ENCODE data around the gene CTSH. TPM values are rescaled to one million over a fixed set of nuclear protein-coding genes. Genes with fewer than 3 reads are reported as not detected.
"Not testable (repeated sequence)": the region's sequence is repeated elsewhere in the genome, so short reads cannot be mapped to it uniquely, and the experiment has no call there.

Gene CTSH
- total RNA-seq, 1 experiment from 2014 or later, result 146 TPM

GRCh38 chr15:78900819-78901533, 43.9 kb downstream of the CTSH start:
- peaks cover 59% of the 10 kb centered on the region for H3K36me3 ChIP-seq (ENCODE audit: low read depth, low read length)
- H3K9me3 ChIP-seq (ENCODE audit: low read length); H3K9me2 ChIP-seq (replicated peaks; ENCODE audit: low read length); H3K4me2 ChIP-seq (ENCODE audit: low read length); BruUV-seq (replicated peaks); H3K27ac ChIP-seq (ENCODE audit: low read length); H3K4me3 ChIP-seq (ENCODE audit: low read length); DNase-seq; H3K9ac ChIP-seq (ENCODE audit: low read length); CTCF ChIA-PET; H3K27me3 ChIP-seq (ENCODE audit: low read length); H3F3A ChIP-seq (ENCODE audit: low read length, unreplicated experiment); H2AFZ ChIP-seq (ENCODE audit: low read length); H4K20me1 ChIP-seq (ENCODE audit: low read length); intact Hi-C loops (cut with micrococcal nuclease); ATAC-seq; POLR2A ChIA-PET (ENCODE audit: unreplicated experiment): not testable (repeated sequence)
- peaks cover 21% of the 10 kb centered on the region for H3K4me1 ChIP-seq (ENCODE audit: insufficient read depth, low read length)
- peaks cover 17% of the 10 kb centered on the region; the same call in 1 of the 2 replicates for H3K79me2 ChIP-seq (ENCODE audit: low read length)

GRCh38 chr15:78898540-78898939, 46.3 kb downstream of the CTSH start:
- Histone ChIP-seq H3K9ac (ENCODE audit: low read length) (no peak overlapping the region), H3K4me3 (ENCODE audit: low read length) (no peak overlapping the region), H3K36me3 (ENCODE audit: low read depth, low read length) (peaks cover 73% of the 10 kb centered on the region), H3K4me2 (ENCODE audit: low read length) (no peak overlapping the region), H3K27me3 (ENCODE audit: low read length) (no peaks in the 10 kb centered on the region), H3K27ac (ENCODE audit: low read length) (no peak overlapping the region), H4K20me1 (ENCODE audit: low read length) (peaks cover 8% of the 10 kb centered on the region; the same call in 1 of the 2 replicates), H3K9me2 (replicated peaks; ENCODE audit: low read length) (no peaks in the 10 kb centered on the region), H2AFZ (ENCODE audit: low read length) (no peak overlapping the region), H3F3A (ENCODE audit: low read length, unreplicated experiment) (no peaks in the 10 kb centered on the region), H3K4me1 (ENCODE audit: insufficient read depth, low read length) (no peaks in the 10 kb centered on the region), H3K9me3 (ENCODE audit: low read length) (no peaks in the 10 kb centered on the region), H3K79me2 (ENCODE audit: low read length) (peaks cover 22% of the 10 kb centered on the region; the same call in 1 of the 2 replicates)
- BruUV-seq (replicated peaks), result no TSS peak
- ChIA-PET CTCF (no interaction called here), POLR2A (ENCODE audit: unreplicated experiment) (no interaction called here)
- intact Hi-C loops (cut with micrococcal nuclease), result no loop called here
- TF ChIP-seq, protein P1, sequence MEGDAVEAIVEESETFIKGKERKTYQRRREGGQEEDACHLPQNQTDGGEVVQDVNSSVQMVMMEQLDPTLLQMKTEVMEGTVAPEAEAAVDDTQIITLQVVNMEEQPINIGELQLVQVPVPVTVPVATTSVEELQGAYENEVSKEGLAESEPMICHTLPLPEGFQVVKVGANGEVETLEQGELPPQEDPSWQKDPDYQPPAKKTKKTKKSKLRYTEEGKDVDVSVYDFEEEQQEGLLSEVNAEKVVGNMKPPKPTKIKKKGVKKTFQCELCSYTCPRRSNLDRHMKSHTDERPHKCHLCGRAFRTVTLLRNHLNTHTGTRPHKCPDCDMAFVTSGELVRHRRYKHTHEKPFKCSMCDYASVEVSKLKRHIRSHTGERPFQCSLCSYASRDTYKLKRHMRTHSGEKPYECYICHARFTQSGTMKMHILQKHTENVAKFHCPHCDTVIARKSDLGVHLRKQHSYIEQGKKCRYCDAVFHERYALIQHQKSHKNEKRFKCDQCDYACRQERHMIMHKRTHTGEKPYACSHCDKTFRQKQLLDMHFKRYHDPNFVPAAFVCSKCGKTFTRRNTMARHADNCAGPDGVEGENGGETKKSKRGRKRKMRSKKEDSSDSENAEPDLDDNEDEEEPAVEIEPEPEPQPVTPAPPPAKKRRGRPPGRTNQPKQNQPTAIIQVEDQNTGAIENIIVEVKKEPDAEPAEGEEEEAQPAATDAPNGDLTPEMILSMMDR (conservative IDR thresholded peaks at IDR 0.05; ENCODE audit: low read depth, low read length), result no peak
- TF ChIP-seq EZH2phosphoT487 (IDR thresholded peaks at IDR 0.05; ENCODE audit: borderline replicate concordance, low read length), result no peak
- TF ChIP-seq EZH2 (IDR thresholded peaks at IDR 0.05; ENCODE audit: low read length, unreplicated experiment), result no peak
- no peak for ATAC-seq
- DNase-seq, result no peak

DNA sequence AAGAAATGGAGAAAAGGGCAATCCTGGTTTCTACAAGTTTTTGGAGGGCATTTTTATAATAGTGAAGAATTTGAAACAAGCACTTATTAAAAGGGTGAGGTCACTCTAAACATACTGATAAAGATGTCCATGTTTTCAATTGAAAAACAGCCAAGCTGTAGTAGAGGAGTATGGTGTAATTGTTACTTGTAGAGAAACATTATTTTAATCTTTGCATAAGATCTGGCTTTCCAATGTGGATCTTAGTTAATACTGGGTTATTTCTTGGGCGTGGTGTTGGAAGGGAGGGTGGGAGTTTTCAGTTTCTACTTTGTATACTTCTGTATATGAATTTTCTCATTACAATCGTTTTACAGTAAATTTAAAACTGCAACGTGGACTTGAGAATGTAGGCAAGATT, 49.4 kb downstream of the CTSH start:
- no peak overlapping the region for H3K4me2 ChIP-seq (ENCODE audit: low read length)
- no peak overlapping the region for H3K9ac ChIP-seq (ENCODE audit: low read length)
- no peak for ATAC-seq
- H3K9me3 ChIP-seq (ENCODE audit: low read length), result no peaks in the 10 kb centered on the region
- ChIA-PET CTCF (no interaction called here), POLR2A (ENCODE audit: unreplicated experiment) (no interaction called here)
- no peak overlapping the region for H3K4me3 ChIP-seq (ENCODE audit: low read length)
- H3K79me2 ChIP-seq (ENCODE audit: low read length), result peaks cover 33% of the 10 kb centered on the region; the same call in 1 of the 2 replicates
- no peak overlapping the region for H2AFZ ChIP-seq (ENCODE audit: low read length)
- DNase-seq, result no peak
- TF ChIP-seq EZH2 (IDR thresholded peaks at IDR 0.05; ENCODE audit: low read length, unreplicated experiment), result no peak
- TF ChIP-seq, protein P1 (conservative IDR thresholded peaks at IDR 0.05; ENCODE audit: low read depth, low read length), result no peak
- TF ChIP-seq EZH2phosphoT487 (IDR thresholded peaks at IDR 0.05; ENCODE audit: borderline replicate concordance, low read length), result no peak
- no peak overlapping the region for H3K27ac ChIP-seq (ENCODE audit: low read length)
- no peaks in the 10 kb centered on the region for H3K4me1 ChIP-seq (ENCODE audit: insufficient read depth, low read length)
- intact Hi-C loops (cut with micrococcal nuclease), result no loop called here
- H3K9me2 ChIP-seq (replicated peaks; ENCODE audit: low read length), result no peaks in the 10 kb centered on the region
- H3K36me3 ChIP-seq (ENCODE audit: low read depth, low read length), result peaks cover 83% of the 10 kb centered on the region
- no TSS peak for BruUV-seq (replicated peaks)
- H4K20me1 ChIP-seq (ENCODE audit: low read length), result peaks cover 23% of the 10 kb centered on the region
- H3F3A ChIP-seq (ENCODE audit: low read length, unreplicated experiment), result no peaks in the 10 kb centered on the region
- H3K27me3 ChIP-seq (ENCODE audit: low read length), result no peaks in the 10 kb centered on the region
